ENCODE measurements around the gene NDUFA6.
A peak's percentile ranks its signal among the peaks of the same experiment; 100 is the strongest.
"Not testable (repeated sequence)": the region's sequence is repeated elsewhere in the genome, so short reads cannot be mapped to it uniquely, and the experiment has no call there.

NDUFA6 gene

GRCh38 chr22:42115420-42115830 is 24.9 kb upstream of the NDUFA6 start:
- not testable (repeated sequence) for FAIRE-seq; DNase-seq (ENCODE audit: insufficient read length, low spot score)

- no peak for FAIRE-seq
Observed at GRCh38 chr22:42114721-42115120, 24.1 kb upstream of the NDUFA6 start.

GRCh38 chr22:42112793-42113192 is 22.2 kb upstream of the NDUFA6 start:
- not testable (repeated sequence) for DNase-seq (ENCODE audit: insufficient read length, low spot score)

More at GRCh38 chr22:42114721-42115120, 24.1 kb upstream of the NDUFA6 start:
- no peak for DNase-seq (ENCODE audit: insufficient read length, low spot score)

GRCh38 chr22:42111798-42112197 is 21.2 kb upstream of the NDUFA6 start:
- no peak for FAIRE-seq
- no peak for DNase-seq (ENCODE audit: insufficient read length, low spot score)

More at GRCh38 chr22:42112793-42113192, 22.2 kb upstream of the NDUFA6 start:
- FAIRE-seq: not testable (repeated sequence)

- FAIRE-seq: no peak
- no peak for DNase-seq (ENCODE audit: insufficient read length, low spot score)
Observed at GRCh38 chr22:42108848-42109247, 18.3 kb upstream of the NDUFA6 start.

- not testable (repeated sequence) for DNase-seq (ENCODE audit: insufficient read length, low spot score); FAIRE-seq
Observed at GRCh38 chr22:42104332-42104860, 13.8 kb upstream of the NDUFA6 start.

GRCh38 chr22:42101199-42101598 is 10.6 kb upstream of the NDUFA6 start:
- DNase-seq (ENCODE audit: insufficient read length, low spot score) (no peak), FAIRE-seq (no peak)

- DNase-seq (ENCODE audit: insufficient read length, low spot score) (no peak), FAIRE-seq (peak; percentile 71)
Observed at GRCh38 chr22:42091455-42091782, 847 bp upstream of the NDUFA6 start.

GRCh38 chr22:42086051-42086450 is 4.5 kb downstream of the NDUFA6 start:
- DNase-seq (ENCODE audit: insufficient read length, low spot score) (no peak), FAIRE-seq (no peak)

GRCh38 chr22:42084874-42085273 is 5.7 kb downstream of the NDUFA6 start:
- no peak for FAIRE-seq
- no peak for DNase-seq (ENCODE audit: insufficient read length, low spot score)

- FAIRE-seq (no peak), DNase-seq (ENCODE audit: insufficient read length, low spot score) (no peak)
Observed at GRCh38 chr22:42083119-42083518, 7.5 kb downstream of the NDUFA6 start.

- DNase-seq (ENCODE audit: insufficient read length, low spot score) (no peak), FAIRE-seq (no peak)
Observed at GRCh38 chr22:42080287-42080686, 10.3 kb downstream of the NDUFA6 start.

- FAIRE-seq (peak; percentile 100), DNase-seq (ENCODE audit: insufficient read length, low spot score) (peak; percentile 94)
Observed at GRCh38 chr22:42079319-42080251, 11.0 kb downstream of the NDUFA6 start, which contains the start of gene SMDT1. SMDT1 (plus strand) TSS chr22:42079700; CDS start chr22:42079769, 69 bp downstream.

GRCh38 chr22:42078469-42079318 is 11.9 kb downstream of the NDUFA6 start:
- FAIRE-seq: peak; percentile 64
- DNase-seq (ENCODE audit: insufficient read length, low spot score): no peak

- no peak for FAIRE-seq
Observed at GRCh38 chr22:42077486-42078125, 13.0 kb downstream of the NDUFA6 start.

GRCh38 chr22:42076764-42077485 is 13.6 kb downstream of the NDUFA6 start:
- DNase-seq (ENCODE audit: insufficient read length, low spot score) (no peak), FAIRE-seq (no peak)

More at GRCh38 chr22:42077486-42078125, 13.0 kb downstream of the NDUFA6 start:
- no peak for DNase-seq (ENCODE audit: insufficient read length, low spot score)

GRCh38 chr22:42074846-42075676 is 15.5 kb downstream of the NDUFA6 start:
- no peak for FAIRE-seq
- no peak for DNase-seq (ENCODE audit: insufficient read length, low spot score)

- FAIRE-seq: peak; percentile 33
Observed at GRCh38 chr22:42074132-42074811, 16.3 kb downstream of the NDUFA6 start, which contains the start of gene PHETA2. PHETA2 (plus strand) TSS chr22:42074248; CDS start chr22:42077294, 3,046 bp downstream.

More at GRCh38 chr22:42074132-42074811, 16.3 kb downstream of the NDUFA6 start, which contains the start of gene PHETA2:
- DNase-seq (ENCODE audit: insufficient read length, low spot score): peak; percentile 27
